GM18867 (cell line): ENCODE data around the gene ACOT6.
"Not testable (repeated sequence)": the region's sequence is repeated elsewhere in the genome, so short reads cannot be mapped to it uniquely, and the experiment has no call there.

Experiments
- ATAC-seq: cut with Tn5 transposase; IDR thresholded peaks from one replicate; pipeline ENCODE4 v1.9.1; 2021; ENCODE audit warnings: mild to moderate bottlenecking, moderate library complexity; ENCODE audit not compliant: unreplicated experiment

The ACOT6 gene

GRCh38 chr14:73594491-73594890 is 17.8 kb upstream of the ACOT6 start:
- ATAC-seq = no peak

- ATAC-seq = no peak
Measured at GRCh38 chr14:73599499-73599898, 12.8 kb upstream of the ACOT6 start.

GRCh38 chr14:73602994-73603393 is 9.3 kb upstream of the ACOT6 start:
- ATAC-seq = no peak

GRCh38 chr14:73606271-73606670 is 6.0 kb upstream of the ACOT6 start:
- no peak for ATAC-seq

- ATAC-seq = no peak
Measured at GRCh38 chr14:73607241-73607640, 5.1 kb upstream of the ACOT6 start.

- no peak for ATAC-seq
Measured at GRCh38 chr14:73610687-73611086, 1.6 kb upstream of the ACOT6 start.

GRCh38 chr14:73613046-73613383 is 698 bp downstream of the ACOT6 start:
- no peak for ATAC-seq

GRCh38 chr14:73613419-73613963 is 1.2 kb downstream of the ACOT6 start:
- no peak for ATAC-seq

- ATAC-seq = no peak
Measured at GRCh38 chr14:73616831-73617230, 4.5 kb downstream of the ACOT6 start.

GRCh38 chr14:73619524-73619923 is 7.2 kb downstream of the ACOT6 start:
- ATAC-seq = no peak

GRCh38 chr14:73620268-73620667 is 8.0 kb downstream of the ACOT6 start:
- no peak for ATAC-seq

- no peak for ATAC-seq
Measured at GRCh38 chr14:73623504-73624054, 11.3 kb downstream of the ACOT6 start.

GRCh38 chr14:73625706-73626105 is 13.4 kb downstream of the ACOT6 start:
- no peak for ATAC-seq

GRCh38 chr14:73627151-73627558 is 14.8 kb downstream of the ACOT6 start:
- ATAC-seq = no peak

- ATAC-seq = no peak
Measured at GRCh38 chr14:73630009-73630780, 17.9 kb downstream of the ACOT6 start.

GRCh38 chr14:73633116-73634010 is 21.0 kb downstream of the ACOT6 start:
- ATAC-seq = peak; percentile 49

GRCh38 chr14:73634011-73634833 is 21.9 kb downstream of the ACOT6 start:
- peak; percentile 6 for ATAC-seq

GRCh38 chr14:73636355-73636754 is 24.0 kb downstream of the ACOT6 start:
- ATAC-seq = not testable (repeated sequence)

- ATAC-seq = no peak
Measured at GRCh38 chr14:73637830-73638229, 25.5 kb downstream of the ACOT6 start.

GRCh38 chr14:73640796-73641365 is 28.6 kb downstream of the ACOT6 start:
- ATAC-seq = no peak
